Fibroblast of upper back skin (primary cell): Measurements from ENCODE around the gene GALNT16.
A peak's percentile ranks its signal among the peaks of the same experiment; 100 is the strongest.
"Not testable (repeated sequence)": the region's sequence is repeated elsewhere in the genome, so short reads cannot be mapped to it uniquely, and the experiment has no call there.

Experiments used
- DNase-seq: peaks from one replicate; pipeline ENCODE4 v3.0.0-alpha.2; 2013

Gene GALNT16

GRCh38 chr14:69260190-69260860 is 367 bp downstream of the GALNT16 start:
- no peak for DNase-seq

GRCh38 chr14:69260861-69261564 is 1.1 kb downstream of the GALNT16 start:
- DNase-seq = no peak

- no peak for DNase-seq
Observed at GRCh38 chr14:69261761-69262331, 1.9 kb downstream of the GALNT16 start.

GRCh38 chr14:69262516-69262915 is 2.6 kb downstream of the GALNT16 start:
- DNase-seq = no peak

- DNase-seq = peak; percentile 98
Observed at GRCh38 chr14:69263364-69263763, 3.4 kb downstream of the GALNT16 start.

GRCh38 chr14:69263771-69264170 is 3.8 kb downstream of the GALNT16 start:
- DNase-seq = no peak

GRCh38 chr14:69266572-69267345 is 6.8 kb downstream of the GALNT16 start:
- DNase-seq = no peak

- no peak for DNase-seq
Observed at GRCh38 chr14:69267492-69267891, 7.5 kb downstream of the GALNT16 start.

- no peak for DNase-seq
Observed at GRCh38 chr14:69268223-69268622, 8.3 kb downstream of the GALNT16 start.

GRCh38 chr14:69268763-69269162 is 8.8 kb downstream of the GALNT16 start:
- DNase-seq = peak; percentile 50

- DNase-seq = no peak
Observed at GRCh38 chr14:69269381-69269780, 9.4 kb downstream of the GALNT16 start.

GRCh38 chr14:69270097-69270496 is 10.1 kb downstream of the GALNT16 start:
- DNase-seq = no peak

- DNase-seq = peak; percentile 43
Observed at GRCh38 chr14:69270795-69271708, 11.1 kb downstream of the GALNT16 start.

GRCh38 chr14:69274321-69274720 is 14.4 kb downstream of the GALNT16 start:
- DNase-seq = no peak

- no peak for DNase-seq
Observed at GRCh38 chr14:69275331-69275730, 15.4 kb downstream of the GALNT16 start.

- DNase-seq = not testable (repeated sequence)
Observed at GRCh38 chr14:69277356-69277755, 17.4 kb downstream of the GALNT16 start.

GRCh38 chr14:69280746-69281291 is 20.9 kb downstream of the GALNT16 start:
- DNase-seq = no peak

GRCh38 chr14:69281450-69282169 is 21.7 kb downstream of the GALNT16 start:
- no peak for DNase-seq

- DNase-seq = no peak
Observed at GRCh38 chr14:69282448-69282847, 22.5 kb downstream of the GALNT16 start.

- DNase-seq = no peak
Observed at GRCh38 chr14:69284170-69284569, 24.2 kb downstream of the GALNT16 start.

GRCh38 chr14:69285661-69286255 is 25.8 kb downstream of the GALNT16 start:
- DNase-seq = no peak
